Activated CD4-positive, alpha-beta T cell treated with anti-CD3 and anti-CD28 coated beads, Interleukin-2, amount 50 U/mL, for 4 hours (primary cell): Measurements from ENCODE around the gene LMNB1.
"Not testable (repeated sequence)": the region's sequence is repeated elsewhere in the genome, so short reads cannot be mapped to it uniquely, and the experiment has no call there.

ENCODE experiments used
- DNase-seq, 2 experiments: peaks; one replicate each; pipeline ENCODE4 v3.0.0-alpha.2; 2020

LMNB1 gene

DNA sequence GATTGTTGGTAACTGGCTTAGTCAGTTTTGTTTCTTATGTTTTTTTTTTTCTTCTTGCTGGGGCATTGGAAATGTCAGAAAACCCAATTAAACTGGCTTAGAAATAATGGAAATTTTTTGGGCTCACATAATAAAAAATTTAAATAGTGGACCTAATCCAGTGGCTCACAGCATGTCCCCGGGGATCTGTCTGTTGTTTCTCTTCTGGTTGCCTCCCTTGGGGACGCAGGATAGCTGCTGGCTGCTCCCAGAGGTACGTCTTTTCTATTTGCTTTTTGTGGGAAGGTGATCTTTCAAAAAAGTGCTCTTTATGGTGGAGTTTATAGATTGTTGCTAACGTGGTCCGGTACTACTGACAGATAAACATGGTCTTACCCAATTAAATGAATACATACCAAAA is 52.2 kb downstream of the LMNB1 start:
- no peak for DNase-seq

DNA sequence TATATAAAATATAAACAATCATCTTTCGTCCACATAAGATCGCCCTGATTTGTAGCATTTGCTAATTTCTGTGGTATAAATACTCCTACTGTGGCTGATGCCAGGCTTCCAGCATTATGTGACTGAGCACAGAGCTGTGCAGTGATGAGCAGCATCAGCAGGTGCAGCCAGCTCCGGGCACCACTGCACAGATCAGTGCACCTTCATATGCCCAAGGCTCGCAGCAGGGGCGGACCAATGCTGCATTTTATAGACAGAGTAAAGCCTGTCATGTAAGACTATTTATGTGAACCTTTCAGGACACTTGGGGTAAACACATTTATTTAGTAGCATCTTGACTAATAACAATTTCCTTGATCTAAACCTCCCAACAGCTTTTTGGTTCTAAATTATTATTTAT is 53.1 kb downstream of the LMNB1 start:
- no peak for DNase-seq

- no peak for DNase-seq
Measured at GRCh38 chr5:126831156-126831555, 54.2 kb downstream of the LMNB1 start.

DNA sequence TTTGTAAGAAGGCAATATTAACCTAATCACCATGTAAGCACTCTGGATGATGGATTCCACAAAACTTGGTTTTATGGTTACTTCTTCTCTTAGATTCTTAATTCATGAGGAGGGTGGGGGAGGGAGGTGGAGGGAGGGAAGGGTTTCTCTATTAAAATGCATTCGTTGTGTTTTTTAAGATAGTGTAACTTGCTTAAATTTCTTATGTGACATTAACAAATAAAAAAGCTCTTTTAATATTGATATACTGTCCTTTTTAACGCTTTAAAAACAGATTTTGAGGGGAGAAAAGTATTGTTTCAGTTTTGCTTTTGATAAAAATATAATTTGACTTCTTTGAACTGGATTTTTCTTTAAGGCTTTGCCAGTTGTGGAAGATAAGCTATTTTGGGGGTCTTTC is 59.8 kb downstream of the LMNB1 start:
- DNase-seq, result no peak

DNA sequence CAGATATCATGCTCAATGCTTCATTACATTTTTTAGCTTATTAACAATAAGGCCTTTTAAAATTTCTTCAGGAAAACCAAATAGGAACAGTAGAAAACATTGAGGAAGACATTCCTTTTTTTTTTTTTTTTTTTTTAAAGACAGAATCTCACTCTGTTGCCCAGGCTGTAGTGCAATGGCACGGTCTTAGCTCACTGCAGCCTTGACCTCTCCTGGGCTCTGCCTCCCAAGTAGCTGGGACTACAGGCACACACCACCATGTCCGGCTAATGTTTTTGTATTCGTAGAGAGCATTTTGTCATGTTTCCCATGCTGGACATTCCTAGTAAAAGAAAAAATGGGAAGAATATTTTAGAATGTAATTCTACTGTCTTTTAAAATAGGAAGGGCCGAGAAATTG is 60.3 kb downstream of the LMNB1 start:
- no peak for DNase-seq

DNA sequence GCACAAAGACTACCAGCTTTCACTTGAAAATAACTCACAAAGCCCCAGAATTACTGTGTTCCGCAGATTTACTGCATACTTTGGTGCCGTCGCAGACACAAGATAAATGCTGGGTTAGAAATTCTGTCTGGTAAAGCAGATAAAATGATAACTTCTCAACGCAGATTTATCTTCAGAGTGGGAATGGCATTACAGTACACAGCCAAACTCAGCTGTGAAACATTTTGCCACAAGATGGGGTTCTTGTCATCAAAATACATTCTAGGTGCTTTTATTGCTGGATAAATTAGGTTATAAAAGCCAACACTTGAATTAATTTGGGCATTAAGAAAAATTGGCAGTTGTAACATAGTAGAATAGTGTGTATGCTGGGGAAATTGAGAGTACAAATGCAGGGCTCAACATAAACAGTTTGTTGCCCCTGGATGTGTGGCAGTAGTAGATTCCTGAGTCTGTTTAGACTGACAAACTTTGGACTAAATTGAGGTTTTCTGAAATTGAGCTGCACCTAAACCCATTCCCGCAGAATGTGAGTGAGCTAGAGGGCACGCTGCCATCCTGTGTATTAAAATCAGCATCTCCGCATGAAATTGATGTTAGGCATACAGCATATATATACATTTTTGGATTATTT is 61.1 kb downstream of the LMNB1 start:
- DNase-seq, result no peak

DNA sequence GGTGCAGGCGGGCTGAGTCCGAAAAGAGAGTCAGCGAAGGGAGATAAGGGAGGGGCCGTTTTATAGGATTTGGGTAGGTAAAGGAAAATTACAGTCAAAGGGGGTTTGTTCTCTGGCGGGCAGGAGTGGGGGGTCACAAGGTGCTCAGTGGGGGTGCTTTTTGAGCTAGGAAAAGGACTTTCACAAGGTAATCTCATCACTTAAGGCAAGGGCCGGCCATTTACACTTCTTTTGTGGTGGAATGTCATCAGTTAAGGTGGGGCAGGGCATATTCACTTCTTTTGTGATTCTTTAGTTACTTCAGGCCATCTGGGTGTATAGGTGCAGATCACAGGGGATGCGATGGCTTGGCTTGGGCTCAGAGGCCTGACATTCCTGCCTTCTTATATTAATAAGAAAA is 62.5 kb downstream of the LMNB1 start:
- DNase-seq, result not testable (repeated sequence)

DNA sequence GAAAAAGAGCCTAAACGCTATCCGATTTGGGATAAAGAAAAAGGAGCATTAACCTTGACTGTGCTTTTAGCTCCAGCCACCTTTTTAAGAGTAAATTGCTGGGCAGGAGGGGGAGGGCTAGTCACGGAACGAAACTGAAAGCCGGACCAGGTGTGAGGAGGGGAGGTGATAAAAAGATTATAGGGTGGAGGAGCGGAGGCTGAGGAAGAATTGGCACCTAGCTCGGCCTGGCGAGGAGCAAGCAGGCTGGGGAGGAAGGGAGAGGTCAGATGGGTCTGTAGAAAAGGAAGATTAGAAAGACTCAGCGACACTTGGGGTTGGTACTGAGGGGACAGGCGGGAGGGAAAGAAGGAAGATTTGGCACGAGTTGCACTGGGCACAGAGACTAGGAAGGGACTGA is 66.4 kb downstream of the LMNB1 start:
- not testable (repeated sequence) for DNase-seq

DNA sequence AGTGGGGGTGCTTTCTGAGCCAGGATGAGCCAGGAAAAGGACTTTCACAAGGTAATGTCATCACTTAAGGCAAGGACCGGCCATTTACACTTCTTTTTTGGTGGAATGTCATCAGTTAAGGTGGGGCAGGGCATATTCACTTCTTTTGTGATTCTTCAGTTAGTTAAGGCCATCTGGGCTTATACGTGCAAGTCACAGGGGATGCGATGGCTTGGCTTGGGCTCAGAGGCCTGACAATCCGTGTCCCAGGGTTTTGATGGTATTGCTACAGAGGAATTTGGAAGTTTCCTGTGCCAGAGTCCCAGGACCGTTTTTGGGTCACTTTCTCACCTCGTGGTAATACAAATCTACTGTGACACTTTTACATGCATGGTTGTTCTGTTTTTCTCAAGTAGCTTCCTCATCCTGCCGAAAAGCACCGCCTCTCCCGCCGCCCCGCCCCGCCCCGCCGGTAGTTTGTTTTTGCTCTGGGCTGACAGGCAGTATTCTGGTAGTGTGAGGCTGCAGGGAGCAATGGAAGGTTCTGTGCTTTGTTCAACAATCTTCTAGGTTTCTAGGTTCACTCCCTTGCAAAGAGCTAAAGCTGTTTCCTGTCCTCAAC is 68.6 kb downstream of the LMNB1 start:
- peak; percentile 50 to 53 for DNase-seq

GRCh38 chr5:126846344-126846743 is 69.4 kb downstream of the LMNB1 start:
- no peak for DNase-seq

DNA sequence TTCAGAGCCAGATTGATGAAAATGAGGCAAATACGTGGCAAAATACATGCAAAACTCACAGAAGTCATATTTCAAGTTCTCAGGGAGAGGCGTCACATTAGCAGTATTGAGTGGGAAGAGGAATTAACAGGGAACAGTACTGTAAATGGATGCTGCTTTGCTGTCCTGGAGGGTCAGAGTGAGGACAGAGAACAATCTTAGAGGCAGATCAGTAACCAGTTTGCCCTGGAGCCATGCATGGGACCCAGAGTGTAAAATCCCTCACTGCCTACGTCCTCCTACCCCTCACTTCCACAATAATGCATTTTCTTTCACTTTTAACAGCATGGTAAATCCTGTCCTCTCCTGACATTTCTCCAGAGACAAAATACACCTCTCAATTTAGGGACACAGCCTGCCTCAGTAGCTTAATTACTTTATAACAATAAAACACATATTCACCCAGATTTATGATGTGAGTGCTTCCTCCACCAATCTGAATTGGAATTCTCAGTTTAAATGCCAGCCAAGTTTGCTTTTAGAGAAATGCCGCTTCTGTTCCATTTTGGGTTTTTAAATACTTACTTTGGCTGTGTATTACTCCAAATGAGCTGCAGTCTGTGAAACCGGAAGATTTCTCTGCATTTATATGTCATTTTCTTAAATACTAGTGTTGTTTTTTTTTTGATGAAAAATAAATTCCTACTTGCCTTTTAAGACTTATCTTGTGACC is 70.0 kb downstream of the LMNB1 start:
- no peak for DNase-seq

DNA sequence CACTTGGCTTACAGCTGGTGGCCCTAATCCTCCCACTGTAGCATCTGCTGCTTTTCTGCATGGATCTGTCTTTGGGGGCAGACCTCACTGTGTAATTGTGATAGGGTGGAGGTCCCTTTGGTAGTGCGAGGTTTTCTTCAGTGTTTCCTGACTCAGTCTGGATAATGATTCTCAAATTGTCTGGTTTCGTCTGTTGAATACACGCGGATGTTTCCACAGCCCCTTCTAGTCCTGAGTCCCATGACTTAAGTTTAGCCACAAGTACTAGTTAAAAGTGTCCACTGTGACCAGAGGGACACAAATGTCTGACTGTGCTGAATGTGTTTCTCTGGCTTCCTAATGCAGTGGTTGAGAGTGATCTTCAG is 70.5 kb downstream of the LMNB1 start:
- no peak for DNase-seq

DNA sequence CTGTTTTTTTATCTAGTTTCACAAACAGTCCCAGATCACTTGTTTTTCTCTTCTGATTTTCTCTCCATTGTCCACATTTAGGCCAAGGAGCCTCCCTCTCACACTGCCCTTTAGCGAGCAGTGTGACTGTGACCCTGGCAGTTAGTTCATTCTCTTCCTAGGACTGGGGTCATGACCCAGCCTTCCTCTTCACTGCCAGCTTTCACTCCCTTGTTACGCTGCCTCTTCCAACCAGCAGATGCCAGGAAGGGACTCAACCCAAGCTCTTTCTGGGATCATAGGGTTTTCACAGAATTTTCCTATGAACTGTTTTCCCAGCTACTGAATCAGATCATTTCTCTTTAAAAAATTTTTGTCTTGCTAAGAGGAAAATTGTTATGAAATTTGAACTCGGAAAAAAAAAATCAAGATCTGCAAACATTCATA is 70.9 kb downstream of the LMNB1 start:
- DNase-seq, result no peak

DNA sequence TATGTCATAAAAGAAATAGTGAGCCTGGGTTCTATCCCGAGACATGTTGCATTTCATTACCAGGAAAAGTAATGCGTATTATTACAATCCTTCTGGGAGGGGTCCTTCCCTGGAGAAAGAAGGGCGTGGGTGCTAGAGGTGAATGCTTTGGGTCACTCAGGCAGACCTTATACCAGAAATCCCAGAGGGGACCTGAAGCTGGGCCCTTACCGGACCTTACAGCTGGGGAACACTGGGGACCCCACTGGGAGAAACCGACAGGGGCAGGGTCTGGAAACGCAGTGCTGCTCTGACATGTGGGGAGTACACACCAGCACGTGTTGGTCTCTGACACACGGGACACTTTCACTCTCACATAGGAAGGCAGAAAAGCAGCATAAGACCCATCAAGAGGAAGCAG is 71.3 kb downstream of the LMNB1 start:
- DNase-seq, result no peak

DNA sequence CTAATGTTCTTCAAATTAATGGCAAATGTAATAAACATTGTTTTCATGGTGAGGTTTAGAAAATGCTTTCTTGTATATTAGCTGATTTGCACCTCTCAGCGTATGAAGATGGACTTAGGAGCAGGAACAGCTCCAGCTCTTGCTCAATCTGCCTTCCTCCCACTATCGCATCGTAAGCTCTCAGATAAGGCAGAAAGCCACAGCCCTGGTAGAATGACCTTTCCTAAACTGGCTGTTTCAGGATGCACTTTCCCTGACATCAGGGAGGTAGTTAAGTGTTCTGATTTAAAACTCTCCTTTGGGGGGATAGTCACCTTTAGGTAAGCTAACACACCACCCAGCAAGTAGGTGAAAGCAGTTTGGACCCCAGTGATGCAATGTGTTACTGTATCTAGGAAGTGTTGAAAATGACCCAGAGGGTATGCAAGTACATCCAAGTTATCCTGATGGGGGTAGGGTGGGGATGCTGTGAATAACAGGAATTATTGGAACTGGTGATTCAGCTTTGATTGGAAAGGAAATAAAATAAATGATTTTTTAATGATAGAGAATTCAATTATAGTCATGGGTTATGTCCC is 72.3 kb downstream of the LMNB1 start:
- DNase-seq, result no peak

GRCh38 chr5:126851501-126852011 is 74.6 kb downstream of the LMNB1 start:
- no peak for DNase-seq

DNA sequence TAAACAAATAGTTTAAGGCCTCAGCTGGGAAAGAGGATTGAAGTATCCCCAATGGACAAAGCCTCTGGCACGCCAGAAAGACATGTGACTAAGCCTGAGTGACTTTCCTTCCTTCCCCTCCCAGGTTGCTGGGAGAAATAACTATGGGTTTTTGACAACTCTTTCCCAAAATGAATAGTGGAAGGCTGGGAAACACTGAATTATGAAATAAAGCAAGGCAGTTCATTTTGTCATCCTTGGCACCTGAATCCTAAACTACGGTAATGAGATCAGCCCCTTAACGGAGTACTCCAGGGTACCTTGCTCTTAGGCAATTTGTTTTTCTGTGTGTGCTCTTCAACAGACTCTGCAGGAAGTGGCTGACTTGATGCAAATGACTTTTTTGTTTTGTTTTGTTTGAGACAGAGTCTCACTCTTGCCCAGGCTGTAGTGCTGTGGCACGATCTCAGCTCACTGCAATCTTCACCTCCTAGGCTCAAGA is 75.2 kb downstream of the LMNB1 start:
- no peak for DNase-seq

- no peak for DNase-seq
Measured at GRCh38 chr5:126852841-126853271, 75.9 kb downstream of the LMNB1 start.

GRCh38 chr5:126853541-126854307 is 76.8 kb downstream of the LMNB1 start:
- peak in 1 of 2 experiments; percentile 5 for DNase-seq

DNA sequence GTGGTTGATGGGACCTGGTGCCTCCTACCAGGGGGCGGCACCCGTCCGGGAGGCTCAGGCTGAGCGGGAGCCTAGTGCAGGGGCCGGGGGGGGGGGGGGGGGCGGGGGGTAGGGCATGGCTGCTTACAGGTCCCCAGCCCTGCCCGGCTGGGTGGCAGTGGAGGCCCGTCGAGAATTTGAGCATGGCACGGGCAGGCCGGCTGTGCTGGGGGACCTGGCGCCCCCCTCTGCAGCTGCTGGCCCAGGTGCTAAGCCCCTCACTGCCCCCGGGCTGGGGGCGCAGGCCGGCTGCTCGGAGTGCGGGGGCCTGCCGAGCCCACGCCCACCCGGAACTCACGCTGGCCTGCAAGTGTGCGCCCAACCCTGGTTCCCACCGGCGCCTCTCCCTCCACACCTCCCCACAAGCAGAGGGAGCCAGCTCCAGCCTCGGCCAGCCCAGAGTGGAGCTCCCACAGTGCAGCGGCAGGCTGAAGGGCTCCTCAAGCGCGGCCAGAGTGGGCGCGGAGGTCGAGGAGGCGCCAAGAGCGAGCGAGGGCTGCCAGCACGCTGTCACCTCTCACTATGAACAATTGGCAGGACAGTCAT is 77.7 kb downstream of the LMNB1 start:
- DNase-seq, result no peak

DNA sequence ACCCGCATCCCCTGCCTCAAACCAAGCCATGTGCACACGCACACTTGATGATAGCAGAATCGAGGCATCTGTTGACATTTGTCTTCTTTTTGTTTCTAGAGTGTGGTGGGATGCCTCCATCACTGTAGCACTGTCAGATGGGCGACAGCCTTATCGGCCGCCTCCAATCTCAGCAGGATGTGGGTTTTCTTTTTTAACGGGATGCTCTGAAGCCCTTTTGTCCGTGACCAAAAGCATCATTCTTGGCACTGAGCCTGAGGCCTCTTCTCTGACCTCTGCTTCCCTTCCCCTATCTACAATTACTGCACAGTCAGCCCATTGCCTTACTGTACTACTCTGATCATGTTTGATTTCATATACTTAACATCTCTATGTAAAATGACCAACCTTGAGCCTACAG is 78.3 kb downstream of the LMNB1 start:
- DNase-seq, result no peak
